ENCODE results near the gene GRM8.

GRM8 gene

DNA sequence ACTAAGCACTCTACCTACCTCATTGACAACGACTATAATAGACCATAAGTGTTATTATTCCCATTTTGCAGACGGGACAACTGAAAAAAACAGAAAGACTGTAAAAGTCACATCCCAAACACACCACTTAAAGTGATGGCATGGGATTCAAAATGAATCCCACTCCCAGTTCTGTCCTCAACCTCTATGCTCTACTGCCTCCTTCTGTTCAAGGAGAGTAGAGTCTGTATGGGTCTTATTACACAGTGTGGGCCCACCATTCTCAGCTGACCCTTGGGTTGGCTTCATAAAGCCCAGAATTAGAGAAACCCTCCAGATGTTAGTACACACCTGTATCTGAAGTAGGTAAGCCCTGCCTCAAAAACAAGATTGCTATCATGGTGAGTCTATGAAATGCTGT is 102.2 kb downstream of the GRM8 start:
- DNase-seq (ENCODE audit: low read depth in 2 of 2): no peak

- no peak for DNase-seq (ENCODE audit: low read depth in 2 of 2)
These were observed 105.8 kb downstream of the GRM8 start for GRCh38 chr7:127146746-127147536.

DNA sequence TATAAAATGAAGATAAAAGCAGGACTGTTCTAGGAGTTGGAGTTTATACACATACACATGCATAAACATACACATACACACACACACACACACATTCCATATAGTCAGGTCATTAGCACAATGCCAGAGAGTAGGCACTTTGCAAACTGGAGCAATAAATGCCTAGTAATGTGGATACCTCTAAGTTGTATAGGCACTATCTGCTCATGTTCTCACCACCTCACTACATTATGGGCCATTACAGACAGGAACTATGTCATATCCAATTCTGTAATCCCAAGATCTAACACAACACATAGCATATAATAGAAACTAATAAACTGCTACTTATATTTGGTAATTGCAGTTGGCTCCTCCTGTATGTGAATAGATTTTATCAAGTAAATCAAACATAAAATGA is 115.6 kb downstream of the GRM8 start:
- DNase-seq (ENCODE audit: low read depth in 2 of 2): no peak

DNA sequence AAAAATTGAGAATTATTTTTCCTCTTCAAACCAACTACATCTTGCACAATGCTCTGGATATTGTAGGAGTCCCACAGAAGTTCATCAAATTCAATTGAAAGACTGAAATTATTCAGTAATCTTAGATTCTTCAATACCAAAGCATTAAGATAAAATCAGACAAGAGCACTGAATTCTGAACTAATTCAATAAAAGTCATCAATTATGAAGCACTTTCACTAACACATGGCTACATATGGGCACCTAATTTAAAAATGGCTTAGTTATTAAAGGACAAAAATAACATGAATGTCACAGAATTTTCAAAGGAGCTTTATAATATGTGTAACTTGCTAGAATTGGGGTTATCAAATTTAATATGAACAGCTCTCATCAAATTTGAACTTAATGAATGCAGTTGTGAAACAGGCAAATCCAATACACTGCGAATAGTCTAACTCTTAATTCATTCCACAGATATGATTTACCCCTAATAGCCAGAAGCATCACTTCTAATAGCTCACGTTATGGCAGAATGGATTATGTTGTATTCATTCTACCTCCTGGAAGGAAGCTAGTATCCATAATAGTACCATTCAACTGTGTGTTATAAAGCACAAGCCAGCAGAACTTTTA is 116.8 kb downstream of the GRM8 start:
- no peak for DNase-seq (ENCODE audit: low read depth in 2 of 2)

GRCh38 chr7:127123220-127123619 is 129.5 kb downstream of the GRM8 start:
- no peak for DNase-seq (ENCODE audit: low read depth in 2 of 2)

- no peak for DNase-seq (ENCODE audit: low read depth in 2 of 2)
These were observed 133.2 kb downstream of the GRM8 start for GRCh38 chr7:127119517-127119916.

DNA sequence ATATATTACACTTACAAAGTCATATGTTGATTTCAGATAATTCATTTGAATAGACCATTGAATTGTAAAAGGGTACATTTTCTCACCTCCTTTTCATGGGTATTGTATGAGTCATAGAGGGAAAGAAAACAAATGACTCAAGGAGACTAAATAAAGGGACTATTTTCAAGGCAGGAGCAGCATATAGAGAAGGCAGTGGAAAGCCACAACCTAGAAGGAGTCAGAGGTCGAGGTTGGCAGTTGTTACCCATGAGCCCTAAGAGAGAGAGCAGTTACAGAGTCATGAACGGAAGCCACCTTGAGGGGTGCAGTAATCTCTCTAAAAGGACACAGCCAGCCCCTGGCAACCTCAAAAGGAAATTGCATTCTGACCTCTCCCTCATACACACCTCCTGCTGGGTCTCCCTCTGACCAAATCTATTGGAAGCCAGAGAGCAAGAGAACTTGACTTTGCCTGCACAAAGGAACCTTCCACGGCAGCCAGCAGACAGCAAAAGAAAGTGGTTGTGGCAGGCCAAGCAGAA is 137.9 kb downstream of the GRM8 start:
- DNase-seq (ENCODE audit: low read depth in 2 of 2): no peak

DNA sequence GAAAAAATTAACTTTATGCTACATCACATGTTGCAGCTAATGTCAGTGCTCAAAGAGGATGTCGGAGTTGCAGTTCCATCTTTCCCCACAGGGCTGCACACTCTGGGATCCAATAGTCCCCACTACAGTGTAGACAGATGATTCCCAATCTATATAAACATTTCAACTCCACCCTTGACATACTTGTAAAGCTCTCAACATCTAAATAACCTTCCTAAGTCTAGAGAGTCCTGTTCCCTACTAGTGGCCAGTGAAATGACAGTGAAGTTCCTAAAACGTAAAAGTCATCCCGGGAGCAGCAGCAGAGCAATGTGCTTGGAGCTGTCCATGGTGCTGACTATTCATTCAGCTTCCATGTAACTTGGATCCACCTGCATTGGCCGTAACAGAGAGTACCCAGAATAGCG is 145.1 kb downstream of the GRM8 start:
- DNase-seq (ENCODE audit: low read depth in 2 of 2): peak; percentile 1 to 5

DNA sequence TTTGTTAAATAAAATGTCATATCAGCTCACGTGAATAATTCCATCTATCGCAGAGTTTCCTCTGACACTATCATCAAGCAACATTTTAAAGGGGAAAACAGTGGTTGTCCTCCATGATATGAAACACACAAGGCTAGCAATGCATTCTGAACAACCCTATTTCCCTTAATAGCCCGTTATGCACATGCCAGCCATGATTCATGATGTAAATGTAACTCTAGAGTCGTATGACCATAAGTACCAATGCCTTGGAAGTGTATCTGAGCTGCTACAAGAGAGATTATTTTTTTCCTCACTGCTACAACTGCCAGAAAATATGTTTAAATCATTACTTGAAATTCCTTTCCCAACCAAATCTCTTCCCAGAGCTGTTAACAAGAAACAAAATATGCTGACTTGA is 159.4 kb downstream of the GRM8 start:
- DNase-seq (ENCODE audit: low read depth in 2 of 2): no peak

GRCh38 chr7:127091620-127092019 is 161.1 kb downstream of the GRM8 start:
- no peak for DNase-seq (ENCODE audit: low read depth in 2 of 2)

- DNase-seq (ENCODE audit: low read depth in 2 of 2): no peak
These were observed 163.6 kb downstream of the GRM8 start for GRCh38 chr7:127089146-127089545.

- no peak for DNase-seq (ENCODE audit: low read depth in 2 of 2)
These were observed 171.2 kb downstream of the GRM8 start for GRCh38 chr7:127081539-127081938.

DNA sequence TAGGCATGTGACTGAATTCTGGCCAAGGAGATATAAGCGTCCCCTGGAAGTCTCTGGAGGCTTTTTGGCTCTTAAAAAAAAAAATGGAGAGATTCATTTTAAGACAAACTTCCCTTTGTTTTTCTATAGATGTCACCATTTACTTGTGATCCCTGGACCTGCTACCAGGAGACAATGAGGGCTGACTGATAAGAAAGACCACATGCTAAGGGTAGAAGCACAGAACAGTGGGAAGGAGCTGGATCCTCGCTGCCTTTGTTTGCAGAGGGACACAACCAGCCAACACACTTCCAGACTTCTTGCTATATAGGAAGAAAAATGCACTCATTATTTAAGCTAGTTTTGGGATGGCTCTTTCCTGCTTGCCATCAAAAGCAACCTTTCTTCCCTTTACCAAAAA is 172.2 kb downstream of the GRM8 start:
- no peak for DNase-seq (ENCODE audit: low read depth in 2 of 2)

GRCh38 chr7:127066974-127067373 is 185.8 kb downstream of the GRM8 start:
- no peak for DNase-seq (ENCODE audit: low read depth in 2 of 2)

DNA sequence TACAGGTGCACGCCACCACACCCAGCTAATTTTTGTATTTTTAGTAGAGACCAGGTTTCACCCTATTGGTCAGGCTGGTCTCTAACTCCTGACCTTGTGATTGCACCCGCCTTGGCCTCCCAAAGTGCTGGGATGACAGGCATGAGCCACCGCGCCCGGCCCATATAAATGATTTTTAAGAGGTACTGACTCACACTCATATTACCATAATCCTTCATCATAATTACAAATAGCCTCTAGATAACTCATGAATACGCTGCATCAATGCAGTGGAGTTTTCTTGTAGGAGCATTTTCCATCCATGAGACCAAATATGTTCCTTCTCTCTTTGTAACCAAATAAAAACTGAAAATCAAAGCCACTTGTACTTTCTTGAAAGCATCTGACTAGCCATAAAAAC is 193.3 kb downstream of the GRM8 start:
- no peak for DNase-seq (ENCODE audit: low read depth in 2 of 2)

DNA sequence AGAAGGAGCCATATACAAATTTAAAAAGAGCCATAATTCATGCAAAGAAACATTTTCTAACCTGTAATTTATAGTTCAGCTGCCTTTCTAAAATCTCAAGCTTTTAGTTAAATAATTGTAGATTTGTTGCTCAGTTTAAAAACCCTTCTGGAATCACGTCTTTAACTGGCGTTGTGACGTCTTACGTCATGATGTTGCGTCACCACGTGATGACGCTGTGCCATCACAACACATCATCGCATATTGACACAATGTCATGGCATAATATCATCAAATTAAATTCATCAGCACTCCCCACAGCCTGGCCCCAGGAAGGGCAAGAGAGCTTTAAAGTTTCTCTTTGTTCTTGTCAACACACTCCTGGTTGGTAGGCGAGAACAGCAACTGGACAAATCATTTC is 194.8 kb downstream of the GRM8 start:
- no peak for DNase-seq (ENCODE audit: low read depth in 2 of 2)

GRCh38 chr7:127056202-127056601 is 196.5 kb downstream of the GRM8 start:
- DNase-seq (ENCODE audit: low read depth in 2 of 2): no peak

DNA sequence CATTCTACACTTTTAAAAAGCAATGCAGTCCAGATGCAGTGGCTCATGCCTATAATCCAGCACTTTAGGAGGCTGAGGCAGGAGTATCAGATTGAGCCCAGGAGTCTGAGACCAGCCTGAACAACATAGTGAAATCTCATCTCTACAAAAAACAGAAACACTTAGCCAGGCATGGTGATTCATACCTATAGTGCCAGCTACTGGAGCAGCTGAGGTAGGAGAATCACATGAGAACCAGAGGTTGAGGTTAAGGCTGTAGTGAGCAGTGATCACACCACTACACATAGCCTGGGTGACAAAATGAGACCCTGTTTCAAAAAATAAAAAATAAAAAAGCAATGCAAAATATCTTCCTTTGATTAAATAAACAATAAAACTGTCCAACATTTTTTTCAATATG is 205.2 kb downstream of the GRM8 start:
- DNase-seq (ENCODE audit: low read depth in 2 of 2): no peak

DNA sequence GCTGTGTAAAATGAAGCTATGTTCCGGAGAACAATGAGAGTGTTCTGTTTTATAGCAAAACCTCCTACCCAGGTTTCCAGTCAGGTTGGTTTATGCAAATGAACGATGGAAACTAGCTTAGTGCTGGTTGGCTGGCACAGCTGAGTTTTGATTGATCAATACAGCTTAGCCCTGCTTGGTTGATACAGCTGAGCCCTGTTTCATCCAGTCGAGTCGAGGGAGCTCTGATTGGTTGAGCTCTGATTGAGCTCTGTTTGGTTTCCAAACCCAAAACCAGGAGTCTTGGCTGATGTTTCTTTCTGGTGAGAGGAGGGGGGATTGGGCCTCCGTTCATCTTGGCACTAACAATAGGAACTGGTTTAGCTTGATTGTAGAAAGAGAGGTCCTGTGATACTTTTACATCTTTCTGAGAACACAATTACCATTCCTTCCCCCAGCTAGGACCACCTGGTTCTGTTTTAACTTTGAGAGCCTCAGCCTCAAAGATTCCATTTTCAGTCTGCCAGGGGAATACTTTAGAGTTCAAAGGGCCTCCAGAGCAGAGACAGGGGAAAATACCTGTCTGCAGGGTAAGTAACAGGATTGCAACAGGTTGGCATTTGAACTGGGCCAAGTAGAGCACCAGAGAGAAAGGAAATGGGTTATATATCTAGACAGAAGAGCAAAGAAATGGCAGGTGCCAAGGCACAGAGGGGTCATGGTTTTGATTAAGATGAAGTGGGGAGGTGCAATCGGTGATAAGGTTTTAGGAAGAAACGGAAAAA is 210.9 kb downstream of the GRM8 start:
- DNase-seq (ENCODE audit: low read depth in 2 of 2): no peak

DNA sequence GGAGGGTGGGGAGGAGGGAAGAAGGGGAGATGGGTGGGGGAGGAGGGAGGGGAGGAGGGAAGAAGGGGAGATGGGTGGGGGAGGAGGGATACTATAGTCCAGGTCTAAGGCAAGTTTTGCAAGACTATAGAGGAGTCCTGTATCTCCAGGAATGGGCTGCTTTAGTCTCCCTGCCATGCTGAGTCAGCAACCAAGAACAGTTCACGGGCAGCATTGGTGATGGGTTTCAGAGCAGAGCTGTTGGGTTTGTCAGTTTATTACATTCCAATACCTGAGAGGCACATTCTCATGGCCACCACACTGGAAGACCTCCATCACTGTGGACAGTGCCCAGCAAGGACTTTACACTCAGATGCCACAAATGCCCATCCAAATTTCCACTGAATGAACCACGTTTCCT is 212.7 kb downstream of the GRM8 start:
- DNase-seq (ENCODE audit: low read depth in 2 of 2): no peak

DNA sequence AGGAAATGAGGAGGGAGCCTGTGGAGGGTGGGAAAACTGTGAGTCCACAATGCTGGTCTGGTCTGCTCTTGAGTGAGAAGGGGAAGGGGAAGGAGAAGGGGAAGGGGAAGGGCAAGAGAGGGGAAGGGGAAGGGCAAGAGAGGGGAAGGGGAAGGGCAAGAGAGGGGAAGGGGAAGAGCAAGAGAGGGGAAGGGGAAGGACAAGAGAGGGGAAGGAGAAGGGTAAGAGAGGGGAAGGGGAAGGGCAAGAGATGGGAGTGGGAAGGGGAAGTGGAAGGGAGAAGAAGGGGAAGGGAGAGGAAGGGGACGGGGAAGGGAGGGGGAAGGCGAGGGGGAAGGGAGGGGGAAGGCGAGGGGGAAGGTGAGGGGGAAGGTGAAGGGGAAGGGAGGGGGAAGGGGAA is 213.2 kb downstream of the GRM8 start:
- DNase-seq (ENCODE audit: low read depth in 2 of 2): no peak

DNA sequence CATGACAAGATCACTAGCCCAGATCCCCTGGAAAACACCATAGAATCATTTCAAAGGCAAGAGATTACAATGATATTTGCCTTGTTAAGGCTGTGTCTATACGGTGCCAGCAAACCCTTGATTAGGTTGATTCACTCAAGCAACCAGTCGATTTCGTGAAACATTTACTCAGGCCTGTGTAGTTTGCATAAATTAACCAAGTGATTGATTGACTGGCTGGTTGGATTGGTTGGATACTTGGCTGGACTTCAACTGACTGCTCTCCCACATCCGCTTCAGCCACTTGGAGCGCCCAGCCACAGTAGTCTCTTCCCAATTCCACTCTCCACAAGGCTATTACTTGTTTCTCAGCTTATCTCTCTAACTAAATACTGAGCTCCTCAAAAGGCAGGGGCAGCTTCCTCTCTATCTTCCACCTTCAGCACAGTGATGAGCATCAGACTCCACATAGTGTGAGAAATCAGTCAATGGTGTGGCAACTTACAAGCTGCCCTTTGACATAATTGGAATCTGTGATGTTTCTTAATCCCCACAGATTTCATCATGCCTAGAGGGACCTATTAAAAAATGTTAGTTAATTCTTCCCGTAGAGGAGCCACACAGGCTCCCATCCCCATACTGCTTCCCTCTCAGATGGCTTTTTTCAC is 217.4 kb downstream of the GRM8 start:
- no peak for DNase-seq (ENCODE audit: low read depth in 2 of 2)

All from stimulated activated CD4-positive, alpha-beta T cell treated with anti-CD3 and anti-CD28 coated beads, Interleukin-1b, Interleukin-23, amount 100 ng/mL, for 4 hours (primary cell).